T-cell (primary cell): Measurements from ENCODE around the gene ETV4. TPM values are rescaled to one million over a fixed set of nuclear protein-coding genes. Genes with fewer than 3 reads are reported as not detected.
A peak's percentile ranks its signal among the peaks of the same experiment; 100 is the strongest.

Experiments
- ATAC-seq, 4 experiments: fragments of 200-7000 bp in 3 of 4; fragments of 150-1000 bp in 1 of 4; cut with Tn5 transposase; replicated peaks in 1 of 4; 1 replicate in 3 of 4; 2 replicates in 1 of 4; pipeline ENCODE4 v1.10.0; 2021; ENCODE audit warnings: moderate library complexity in 3 of 4, mild to moderate bottlenecking in 2 of 4, moderate number of reproducible peaks in 1 of 4
- CTCF ChIA-PET, 2 donors: fragments of 300-600 bp; sonication (Branson Sonifier 250); formaldehyde crosslinking; loops; one replicate each; lab custom pipeline; 2022; ENCODE audit warnings: antibody characterized with exemption in 2 of 2; lab: Charles Lee
- POLR2A ChIA-PET, 2 donors: fragments of 300-600 bp; sonication (Branson Sonifier 250); formaldehyde crosslinking; loops; one replicate each; lab custom pipeline; 2022; ENCODE audit warnings: antibody characterized with exemption in 2 of 2; lab: Charles Lee
- DNase-seq, 35 experiments: peaks; one replicate each; pipeline versions ENCODE4 v3.0.0 to v3.0.0-alpha.2; 2013 to 2023
- H3K27ac ChIP-seq: one replicate; pipeline ENCODE4 v1.5.1; 2013; ENCODE audit warnings: low read length
- H3K27me3 ChIP-seq, 2 experiments: replicated peaks in 1 of 2; 1 replicate in 1 of 2; 2 replicates in 1 of 2; pipeline versions ENCODE4 v1.6.1 to v1.7.0; 2013; ENCODE audit warnings: low read length in 1 of 2, mixed read lengths in 1 of 2; ENCODE audit not compliant: control insufficient read depth in 2 of 2, insufficient read depth in 2 of 2; ENCODE audit errors: extremely low read depth in 1 of 2
- H3K36me3 ChIP-seq, 2 donors: 1 replicate in 1 of 2; 2 replicates in 1 of 2; pipeline versions ENCODE4 v1.6.1 to v1.7.0; 2013; ENCODE audit warnings: low read length in 1 of 2; ENCODE audit not compliant: control insufficient read depth in 2 of 2, insufficient read depth in 1 of 2; ENCODE audit errors: extremely low read depth in 1 of 2
- H3K4me1 ChIP-seq, 2 experiments: 1 replicate in 1 of 2; 2 replicates in 1 of 2; pipeline versions ENCODE4 v1.6.1 to v1.7.0; 2013; ENCODE audit warnings: low read length in 2 of 2, mixed read lengths in 1 of 2; ENCODE audit not compliant: insufficient read depth in 2 of 2, control insufficient read depth in 1 of 2; ENCODE audit errors: extremely low read depth in 1 of 2
- H3K4me3 ChIP-seq, 2 donors: 1 replicate in 1 of 2; 2 replicates in 1 of 2; pipeline versions ENCODE4 v1.5.1 to v1.7.0; 2013; ENCODE audit warnings: mild to moderate bottlenecking in 2 of 2, low read length in 1 of 2, moderate library complexity in 1 of 2; ENCODE audit not compliant: control insufficient read depth in 1 of 2; ENCODE audit errors: extremely low read depth in 1 of 2
- H3K9me3 ChIP-seq: 2 replicates; pipeline ENCODE4 v1.7.0; 2013
- H3K27ac Mint-ChIP-seq, 2 donors: one replicate each; pipeline ENCODE4 v1.8.0; 2020 to 2021; ENCODE audit warnings: mild to moderate bottlenecking in 2 of 2, mixed read lengths in 2 of 2
- H3K27me3 Mint-ChIP-seq, 2 donors: one replicate each; pipeline ENCODE4 v1.8.0; 2021 to 2022; ENCODE audit warnings: mixed read lengths in 2 of 2
- H3K36me3 Mint-ChIP-seq: one replicate; pipeline ENCODE4 v1.8.0; 2021; ENCODE audit warnings: mixed read lengths
- H3K4me1 Mint-ChIP-seq, 3 donors: one replicate each; pipeline ENCODE4 v1.8.0; 2020 to 2022; ENCODE audit warnings: mixed read lengths in 3 of 3, mild to moderate bottlenecking in 1 of 3
- H3K4me3 Mint-ChIP-seq, 3 donors: one replicate each; pipeline ENCODE4 v1.8.0; 2020 to 2022; ENCODE audit warnings: mild to moderate bottlenecking in 3 of 3, mixed read lengths in 3 of 3, moderate library complexity in 3 of 3
- H3K9me3 Mint-ChIP-seq, 3 donors: one replicate each; pipeline ENCODE4 v1.8.0; 2020 to 2022; ENCODE audit warnings: mixed read lengths in 3 of 3
- WGBS: methylation state at CpG from one replicate; pipeline ENCODE4 v1.1.5; 2013; ENCODE audit warnings: missing lambda C conversion rate; ENCODE audit not compliant: insufficient coverage; 5-methylcytosine and 5-hydroxymethylcytosine counted together
- total RNA-seq, 35 experiments: library from RNA in 6 of 35; stranded (reverse) in 6 of 35; fragments of 120-200 nt in 1 of 35; gene quantifications; one replicate each; pipeline versions ENCODE4 v1.2.1 to v1.2.4 and lab custom pipeline; 2013 to 2026

ETV4 gene
- total RNA-seq, 5 donors from 2014 or later (not counting 1 experiment from before 2014, with no cell fraction given), result 0.41 to 0.46 (median 0.44) TPM; not detected in 2

- Mint-ChIP-seq H3K36me3 (no peaks in the 10 kb centered on the region), H3K9me3 (no peaks in the 10 kb centered on the region), H3K4me1 (peaks cover 15 to 21% (median 16%) of the 10 kb centered on the region in 3 donors), H3K27ac (no peak overlapping the region), H3K4me3 (no peak overlapping the region), H3K27me3 (peaks cover 2 to 6% of the 10 kb centered on the region in 2 donors)
- 0% methylated on average over 2 of the region's 5 CpGs for WGBS
- H3K27me3 ChIP-seq, result peaks cover 0 to 7% of the 10 kb centered on the region in 2 experiments
- no peaks in the 10 kb centered on the region for H3K9me3 ChIP-seq
- no peaks in the 10 kb centered on the region for H3K36me3 ChIP-seq
- H3K4me3 ChIP-seq, result no peak overlapping the region
- H3K4me1 ChIP-seq, result peaks cover 4 to 17% of the 10 kb centered on the region in 2 experiments
- ChIA-PET POLR2A (no interaction called here), CTCF (interaction anchor here (0.5 to 2.8 kb wide), 2 partner anchors 78 to 105 kb away, joined by 3 to 13 read pairs; no protein-coding TSS in a partner anchor)
- no peak overlapping the region for H3K27ac ChIP-seq
- no peak for ATAC-seq
- no peak for DNase-seq
These were observed 28.9 kb upstream of the ETV4 start for GRCh38 chr17:43574896-43575525.

GRCh38 chr17:43574348-43574747 is 28.2 kb upstream of the ETV4 start:
- WGBS, result 82% methylated on average over 13 of the region's 13 CpGs
- Mint-ChIP-seq H3K9me3 (no peaks in the 10 kb centered on the region), H3K27me3 (peaks cover 2 to 3% of the 10 kb centered on the region in 2 donors), H3K27ac (no peak overlapping the region), H3K36me3 (no peaks in the 10 kb centered on the region), H3K4me3 (no peak overlapping the region), H3K4me1 (peaks cover 10 to 16% (median 12%) of the 10 kb centered on the region in 3 donors)
- no peaks in the 10 kb centered on the region for H3K9me3 ChIP-seq
- DNase-seq (no peak), ATAC-seq (no peak)
- no peaks in the 10 kb centered on the region for H3K36me3 ChIP-seq
- CTCF ChIA-PET, result interaction anchor here in 1 of 2 donors (0.5 kb wide), 1 partner anchor 79 kb away, joined by 3 read pairs; no protein-coding TSS in a partner anchor
- no peak overlapping the region for H3K4me3 ChIP-seq
- POLR2A ChIA-PET, result no interaction called here
- peaks cover 4 to 14% of the 10 kb centered on the region in 2 experiments for H3K4me1 ChIP-seq
- H3K27ac ChIP-seq, result no peak overlapping the region
- peaks cover 0 to 7% of the 10 kb centered on the region in 2 experiments for H3K27me3 ChIP-seq

GRCh38 chr17:43573579-43574321 is 27.6 kb upstream of the ETV4 start:
- H3K4me1 Mint-ChIP-seq, result peaks cover 4 to 10% (median 6%) of the 10 kb centered on the region in 3 donors
- no peak for ATAC-seq
- DNase-seq, result no peak
- peaks cover 0 to 7% of the 10 kb centered on the region in 2 experiments for H3K27me3 ChIP-seq
- no peaks in the 10 kb centered on the region for H3K9me3 ChIP-seq
- H3K4me3 ChIP-seq, result no peak overlapping the region
- CTCF ChIA-PET, result interaction anchor here (0.6 to 0.7 kb wide), 3 partner anchors 33 to 168 kb away, joined by 3 to 7 read pairs (median 4); no protein-coding TSS in a partner anchor
- peaks cover 4 to 8% of the 10 kb centered on the region in 2 experiments for H3K4me1 ChIP-seq
- H3K27ac Mint-ChIP-seq, result no peak overlapping the region
- no peaks in the 10 kb centered on the region for H3K36me3 ChIP-seq
- H3K36me3 Mint-ChIP-seq, result no peaks in the 10 kb centered on the region
- WGBS, result 60% methylated on average over 4 of the region's 7 CpGs
- H3K9me3 Mint-ChIP-seq, result no peaks in the 10 kb centered on the region
- H3K4me3 Mint-ChIP-seq, result no peak overlapping the region
- POLR2A ChIA-PET, result no interaction called here
- H3K27me3 Mint-ChIP-seq, result peaks cover 0 to 2% of the 10 kb centered on the region in 2 donors
- no peak overlapping the region for H3K27ac ChIP-seq

DNA sequence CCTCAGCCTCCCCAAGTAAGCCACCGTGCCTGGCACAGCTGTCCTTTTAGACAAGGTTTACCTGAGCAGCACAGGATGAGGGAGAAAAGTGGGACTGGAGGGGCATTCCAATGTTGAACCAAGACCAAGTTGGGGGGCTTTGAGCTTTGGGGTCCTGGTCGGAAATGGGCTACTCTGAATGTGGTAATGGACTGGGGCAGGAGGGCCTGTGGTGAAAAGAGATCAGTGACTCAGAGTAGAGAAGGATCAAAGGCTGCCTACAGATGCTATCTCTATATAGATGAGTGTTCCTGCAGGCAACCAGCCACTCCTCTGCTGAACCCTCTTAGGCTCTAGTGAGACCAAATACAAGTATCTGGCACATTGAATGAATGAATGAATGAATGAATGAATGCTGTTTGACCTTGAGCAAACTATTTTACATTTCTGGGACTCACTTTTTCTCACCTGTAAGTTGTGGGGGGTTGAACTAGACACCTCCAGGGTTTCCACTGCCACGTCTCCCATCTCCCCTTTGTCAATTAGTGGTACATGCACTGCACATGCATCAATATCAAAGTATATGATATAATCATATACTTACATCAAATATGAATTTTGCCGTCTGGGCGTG is 26.3 kb upstream of the ETV4 start:
- ChIA-PET CTCF (no interaction called here), POLR2A (no interaction called here)
- Mint-ChIP-seq H3K36me3 (no peaks in the 10 kb centered on the region), H3K9me3 (no peaks in the 10 kb centered on the region), H3K27me3 (peaks cover 0 to 2% of the 10 kb centered on the region in 2 donors), H3K4me1 (peaks cover 0 to 2% (median 2%) of the 10 kb centered on the region in 3 donors), H3K4me3 (no peak overlapping the region), H3K27ac (no peak overlapping the region)
- H3K27ac ChIP-seq, result no peak overlapping the region
- 42% methylated on average over 2 of the region's 5 CpGs for WGBS
- H3K27me3 ChIP-seq, result peaks cover 0 to 7% of the 10 kb centered on the region in 2 experiments
- no peak overlapping the region for H3K4me3 ChIP-seq
- no peaks in the 10 kb centered on the region for H3K4me1 ChIP-seq
- DNase-seq (no peak), ATAC-seq (peak in 1 of 4 experiments; percentile 68)
- H3K9me3 ChIP-seq, result no peaks in the 10 kb centered on the region
- H3K36me3 ChIP-seq, result no peaks in the 10 kb centered on the region

GRCh38 chr17:43570518-43570928 is 24.4 kb upstream of the ETV4 start:
- Histone ChIP-seq H3K9me3 (no peaks in the 10 kb centered on the region), H3K27me3 (peaks cover 0 to 7% of the 10 kb centered on the region in 2 experiments), H3K27ac (no peak overlapping the region), H3K36me3 (no peaks in the 10 kb centered on the region), H3K4me3 (no peak overlapping the region), H3K4me1 (no peaks in the 10 kb centered on the region)
- no peak for ATAC-seq
- Mint-ChIP-seq H3K4me1 (no peaks in the 10 kb centered on the region), H3K9me3 (no peaks in the 10 kb centered on the region), H3K4me3 (no peak overlapping the region), H3K27me3 (no peaks in the 10 kb centered on the region), H3K27ac (no peak overlapping the region), H3K36me3 (no peaks in the 10 kb centered on the region)
- ChIA-PET POLR2A (no interaction called here), CTCF (interaction anchor here (0.5 to 0.6 kb wide), 2 partner anchors 9 to 270 kb away, joined by 3 to 5 read pairs; no protein-coding TSS in a partner anchor)
- no CpG with 5 or more reads among the region's 3 CpGs for WGBS
- no peak for DNase-seq

GRCh38 chr17:43568506-43569082 is 22.5 kb upstream of the ETV4 start:
- H3K27me3 ChIP-seq, result peaks cover 3 to 6% of the 10 kb centered on the region in 2 experiments
- POLR2A ChIA-PET, result no interaction called here
- no peak for DNase-seq
- no peaks in the 10 kb centered on the region for H3K4me1 ChIP-seq
- no peak overlapping the region for H3K27ac ChIP-seq
- Mint-ChIP-seq H3K4me1 (no peaks in the 10 kb centered on the region), H3K4me3 (no peak overlapping the region), H3K27me3 (peaks cover 4 to 5% of the 10 kb centered on the region in 2 donors), H3K27ac (no peak overlapping the region), H3K36me3 (no peaks in the 10 kb centered on the region), H3K9me3 (no peaks in the 10 kb centered on the region)
- WGBS, result 88% methylated on average over 4 of the region's 5 CpGs
- no peaks in the 10 kb centered on the region for H3K9me3 ChIP-seq
- ATAC-seq, result no peak
- no peaks in the 10 kb centered on the region for H3K36me3 ChIP-seq
- no peak overlapping the region for H3K4me3 ChIP-seq
- CTCF ChIA-PET, result no interaction called here
